Left ventricle myocardium inferior (tissue), 1 donor: ENCODE data around the gene FAM240B. TPM values are rescaled to one million over a fixed set of nuclear protein-coding genes. Genes with fewer than 3 reads are reported as not detected.

ENCODE experiments used
- DNase-seq: peaks from one replicate; pipeline ENCODE4 v3.0.0-alpha.2; 2020
- H3K27ac ChIP-seq: fragments of 200-600 bp; replicated peaks from 2 replicates; pipeline ENCODE4 v1.8.0; 2021
- H3K27me3 ChIP-seq: fragments of 200-600 bp; 2 replicates; pipeline ENCODE4 v1.8.0; 2021; ENCODE audit warnings: low read depth
- H3K36me3 ChIP-seq: fragments of 200-600 bp; 2 replicates; pipeline ENCODE4 v1.8.0; 2021
- H3K4me1 ChIP-seq: fragments of 200-600 bp; 2 replicates; pipeline ENCODE4 v1.8.0; 2021
- H3K4me3 ChIP-seq: fragments of 200-600 bp; 2 replicates; pipeline ENCODE4 v1.8.0; 2021; ENCODE audit warnings: mild to moderate bottlenecking, moderate library complexity
- H3K9me3 ChIP-seq: fragments of 200-600 bp; replicated peaks from 2 replicates; pipeline ENCODE4 v1.8.0; 2021
- CTCF ChIP-seq: fragments of 200-600 bp; IDR thresholded peaks from 2 replicates; pipeline ENCODE4 v1.8.0; 2021; ENCODE audit warnings: antibody characterized with exemption, mild to moderate bottlenecking, borderline replicate concordance
- intact Hi-C: fragments of 100-400 bp; cut with micrococcal nuclease; formaldehyde crosslinking; loops from one replicate; pipeline ENCODE4 v1.11.0; 2022
- total RNA-seq: library from RNA; stranded (reverse); fragmentation: NEBNext Ultra II Directional; extraction: Animal tissue kit (Norgen Biotek cat#: 25700); gene quantifications from one replicate; pipeline ENCODE4 v1.2.1, GENCODE V29; 2021
- donor health status: DM: no; HTN: yes; CAD: no; lungs with severe emphysema.

FAM240B gene
- total RNA-seq, 1 donor from 2014 or later: not detected

- no peak overlapping the region for H3K27ac ChIP-seq
- H3K4me3 ChIP-seq: no peak overlapping the region
- intact Hi-C loops: no loop called here
- no peaks in the 10 kb centered on the region for H3K4me1 ChIP-seq
- no peaks in the 10 kb centered on the region for H3K36me3 ChIP-seq
- H3K27me3 ChIP-seq: no peaks in the 10 kb centered on the region
- no peak for DNase-seq
- no peaks in the 10 kb centered on the region for H3K9me3 ChIP-seq
- no peak for TF ChIP-seq CTCF
Observed at GRCh38 chr9:38696999-38697398, 22.9 kb downstream of the FAM240B start.

GRCh38 chr9:38694676-38695075, 25.3 kb downstream of the FAM240B start:
- H3K27me3 ChIP-seq: no peaks in the 10 kb centered on the region
- no peak for TF ChIP-seq CTCF
- intact Hi-C loops: no loop called here
- no peaks in the 10 kb centered on the region for H3K36me3 ChIP-seq
- no peak overlapping the region for H3K27ac ChIP-seq
- no peaks in the 10 kb centered on the region for H3K9me3 ChIP-seq
- no peak for DNase-seq
- no peak overlapping the region for H3K4me3 ChIP-seq
- peaks cover 1% of the 10 kb centered on the region for H3K4me1 ChIP-seq

- no peak for DNase-seq
- Histone ChIP-seq H3K4me1 (peaks cover 10% of the 10 kb centered on the region), H3K27me3 (no peaks in the 10 kb centered on the region), H3K9me3 (no peaks in the 10 kb centered on the region), H3K27ac (no peak overlapping the region), H3K36me3 (no peaks in the 10 kb centered on the region), H3K4me3 (no peak overlapping the region)
- intact Hi-C loops: no loop called here
- no peak for TF ChIP-seq CTCF
Observed at GRCh38 chr9:38692707-38693106, 27.2 kb downstream of the FAM240B start.

- no peak overlapping the region for H3K4me3 ChIP-seq
Observed at GRCh38 chr9:38690574-38690973, 29.4 kb downstream of the FAM240B start.

GRCh38 chr9:38689678-38690077, 30.3 kb downstream of the FAM240B start:
- no peak overlapping the region for H3K27ac ChIP-seq
- no peaks in the 10 kb centered on the region for H3K27me3 ChIP-seq
- intact Hi-C loops: no loop called here
- no peak for DNase-seq
- H3K4me3 ChIP-seq: no peak overlapping the region
- TF ChIP-seq CTCF: no peak
- H3K36me3 ChIP-seq: no peaks in the 10 kb centered on the region
- peaks cover 22% of the 10 kb centered on the region for H3K4me1 ChIP-seq
- no peaks in the 10 kb centered on the region for H3K9me3 ChIP-seq

More at GRCh38 chr9:38690574-38690973, 29.4 kb downstream of the FAM240B start:
- Histone ChIP-seq H3K4me1 (peaks cover 22% of the 10 kb centered on the region), H3K27me3 (no peaks in the 10 kb centered on the region), H3K9me3 (no peaks in the 10 kb centered on the region), H3K27ac (no peak overlapping the region), H3K36me3 (no peaks in the 10 kb centered on the region)
- intact Hi-C loops: no loop called here
- no peak for TF ChIP-seq CTCF
- DNase-seq: no peak

GRCh38 chr9:38687992-38688391, 31.9 kb downstream of the FAM240B start:
- no peak for TF ChIP-seq CTCF
- intact Hi-C loops: no loop called here
- H3K27ac ChIP-seq: peak overlapping the region; percentile 30

More at GRCh38 chr9:38687992-38688391, 31.9 kb downstream of the FAM240B start:
- peak overlapping the region; percentile 19 for H3K4me3 ChIP-seq
- no peak for DNase-seq
- H3K4me1 ChIP-seq: peaks cover 27% of the 10 kb centered on the region
- H3K36me3 ChIP-seq: no peaks in the 10 kb centered on the region
- no peaks in the 10 kb centered on the region for H3K27me3 ChIP-seq
- no peaks in the 10 kb centered on the region for H3K9me3 ChIP-seq
